NCI-H187 treated with DMSO at 0.1 percent for 48 hours (cell line): ENCODE results near the gene GNAI1.

ENCODE experiments used
- DNase-seq: peaks from one replicate; lab custom pipeline; 2025; lab: John Stamatoyannopoulos, UW

GNAI1 gene

DNA sequence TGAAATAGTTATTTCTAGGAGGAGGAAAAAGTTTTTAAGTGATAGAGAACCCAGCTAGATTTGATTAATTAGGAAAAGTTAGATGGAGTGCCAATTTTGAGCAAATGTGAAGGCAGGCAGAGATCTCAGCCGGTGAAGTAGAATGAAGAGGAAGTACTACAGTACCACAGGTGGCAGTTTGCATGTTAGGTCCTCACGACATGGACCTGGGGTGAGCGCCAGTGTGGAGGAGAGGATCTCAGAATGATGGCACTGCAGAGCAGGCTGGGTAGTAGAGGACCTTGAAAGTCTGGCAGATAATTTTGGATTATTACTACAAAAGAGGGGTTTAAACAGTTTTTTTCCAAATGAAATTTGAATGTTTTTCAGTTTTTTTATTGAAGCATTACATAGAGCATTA, 81.1 kb downstream of the GNAI1 start:
- no peak for DNase-seq

DNA sequence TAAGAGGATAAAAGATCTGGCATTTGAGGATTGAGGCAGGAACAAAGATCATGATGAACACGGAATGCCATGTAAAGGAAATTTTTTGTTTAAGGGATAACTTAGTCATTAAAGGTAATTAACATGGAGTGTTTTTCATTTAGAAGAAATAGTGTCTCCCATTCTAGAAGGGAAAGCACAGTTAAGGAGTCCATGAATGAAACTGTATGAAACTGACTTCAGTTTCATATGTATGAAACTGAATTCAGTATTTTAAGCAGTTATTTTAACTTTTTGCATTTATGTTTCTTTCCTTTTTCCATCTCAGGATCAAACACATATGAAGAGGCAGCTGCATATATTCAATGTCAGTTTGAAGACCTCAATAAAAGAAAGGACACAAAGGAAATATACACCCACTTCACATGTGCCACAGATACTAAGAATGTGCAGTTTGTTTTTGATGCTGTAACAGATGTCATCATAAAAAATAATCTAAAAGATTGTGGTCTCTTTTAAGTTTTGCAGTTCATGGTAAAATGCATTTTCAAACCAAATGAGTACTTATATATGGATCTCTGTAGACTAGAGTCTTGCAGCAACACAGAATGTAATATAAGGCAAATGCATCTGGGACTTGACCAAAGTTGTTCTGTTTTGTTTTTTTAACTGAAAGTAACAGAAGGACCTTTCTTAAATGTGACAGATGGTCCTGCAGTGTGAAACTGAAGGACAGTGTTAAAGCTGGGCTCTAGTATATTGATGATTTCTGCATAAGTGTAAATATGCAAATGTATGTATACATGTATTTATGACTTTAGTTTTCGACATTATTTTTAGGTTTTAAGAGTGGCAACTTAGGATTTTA, 82.6 kb downstream of the GNAI1 start:
- no peak for DNase-seq

DNA sequence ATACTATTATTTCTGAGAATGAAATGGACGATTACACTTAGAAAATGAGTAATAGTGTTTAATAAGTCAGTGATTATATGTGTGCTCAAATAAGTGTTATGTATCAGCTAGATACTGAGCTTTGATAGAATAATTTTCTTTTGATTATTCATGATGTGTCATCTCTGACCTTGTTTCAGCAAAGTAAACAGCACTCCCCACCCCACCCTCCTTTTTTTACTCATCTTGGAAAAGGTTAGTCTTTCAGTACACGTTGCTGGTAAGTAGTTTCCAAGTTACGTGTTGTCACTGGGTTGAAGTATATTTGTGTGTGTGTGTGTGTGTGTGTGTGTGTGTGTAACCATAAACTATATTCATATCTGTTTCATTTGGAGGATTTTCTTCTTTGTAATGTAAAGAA, 84.1 kb downstream of the GNAI1 start:
- no peak for DNase-seq

DNA sequence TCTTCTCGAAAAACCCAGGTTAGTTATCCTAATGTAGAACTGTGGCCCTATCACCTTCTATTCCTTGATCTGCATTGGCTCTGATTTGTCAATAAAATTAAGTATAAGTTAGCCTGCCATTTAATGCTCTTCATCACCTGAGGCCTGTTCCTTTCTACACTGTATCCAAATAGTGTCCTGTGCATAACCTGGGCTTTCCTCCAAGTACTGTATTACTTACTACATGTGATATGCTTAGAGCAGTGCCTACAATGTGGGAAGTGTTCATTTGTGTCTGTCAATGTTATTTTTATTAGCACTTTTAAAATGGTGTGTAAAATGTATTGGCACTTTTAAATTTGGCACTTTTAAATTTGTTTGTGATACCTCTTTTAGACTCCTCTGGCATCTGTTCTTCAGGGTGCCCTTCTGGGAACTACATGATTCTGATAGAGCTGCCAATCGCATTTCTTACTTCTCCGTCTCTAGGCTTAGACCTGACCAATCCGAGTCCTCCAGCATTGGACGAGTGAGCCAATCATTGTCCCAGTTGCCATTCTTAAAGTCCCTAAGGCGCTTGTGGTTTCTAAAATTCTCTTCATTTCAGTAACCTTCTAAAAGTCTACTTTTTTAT, 85.5 kb downstream of the GNAI1 start:
- no peak for DNase-seq

DNA sequence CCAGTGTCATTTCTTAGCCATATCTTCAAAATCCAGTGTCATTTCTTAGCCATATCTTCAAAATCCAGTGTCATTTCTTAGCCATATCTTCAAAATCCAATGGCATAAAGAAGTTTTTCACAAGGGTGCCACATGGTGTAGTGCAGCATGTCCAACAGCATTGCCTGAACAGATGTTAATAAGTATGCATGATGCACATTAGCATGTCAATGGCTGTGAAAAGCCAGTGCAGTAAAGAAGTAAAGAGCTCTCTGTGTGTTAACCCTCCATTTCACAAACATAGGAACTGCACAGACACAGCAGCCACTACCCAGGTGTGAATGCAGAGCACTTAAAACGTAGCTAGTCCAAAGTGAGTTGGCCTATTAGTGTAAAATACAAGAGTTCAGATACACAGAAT, 89.8 kb downstream of the GNAI1 start:
- no peak for DNase-seq

DNA sequence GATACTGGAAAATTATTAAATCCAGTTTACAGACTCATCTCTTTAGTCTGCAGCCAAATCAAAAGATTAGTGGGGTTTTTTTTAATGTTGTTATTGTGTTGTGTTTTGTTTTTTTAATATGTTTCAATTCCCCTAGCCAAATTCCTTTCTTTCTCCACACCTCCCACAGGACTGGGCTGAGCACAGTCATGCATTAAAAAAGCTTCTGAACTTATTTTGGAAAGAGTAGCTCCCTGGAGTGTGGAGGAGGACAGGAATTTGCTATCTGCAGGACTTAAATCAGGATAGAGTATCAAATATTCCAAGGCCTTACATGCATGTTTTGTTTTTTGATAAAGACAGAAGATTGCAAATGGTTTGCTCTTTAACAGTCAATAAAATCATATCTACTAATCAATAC, 90.7 kb downstream of the GNAI1 start:
- DNase-seq: no peak

DNA sequence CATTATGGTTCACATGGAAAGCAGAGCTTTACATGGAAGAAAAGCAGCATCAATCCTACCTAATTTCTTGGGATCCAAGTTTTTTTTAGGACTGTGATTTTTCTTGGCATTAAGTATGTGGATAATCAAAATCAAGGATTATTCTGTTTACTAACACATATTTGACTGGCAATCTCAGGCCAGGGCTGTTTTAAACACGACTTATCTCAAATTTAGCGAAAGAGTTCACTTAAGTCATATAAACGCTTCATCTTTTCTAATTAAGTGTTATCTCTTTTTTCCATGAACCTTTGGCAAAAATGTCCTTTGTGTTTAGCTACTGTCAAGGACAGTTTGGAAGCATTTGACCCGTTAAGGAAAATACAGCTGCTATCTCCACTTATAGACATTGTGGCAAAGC, 92.0 kb downstream of the GNAI1 start:
- no peak for DNase-seq

DNA sequence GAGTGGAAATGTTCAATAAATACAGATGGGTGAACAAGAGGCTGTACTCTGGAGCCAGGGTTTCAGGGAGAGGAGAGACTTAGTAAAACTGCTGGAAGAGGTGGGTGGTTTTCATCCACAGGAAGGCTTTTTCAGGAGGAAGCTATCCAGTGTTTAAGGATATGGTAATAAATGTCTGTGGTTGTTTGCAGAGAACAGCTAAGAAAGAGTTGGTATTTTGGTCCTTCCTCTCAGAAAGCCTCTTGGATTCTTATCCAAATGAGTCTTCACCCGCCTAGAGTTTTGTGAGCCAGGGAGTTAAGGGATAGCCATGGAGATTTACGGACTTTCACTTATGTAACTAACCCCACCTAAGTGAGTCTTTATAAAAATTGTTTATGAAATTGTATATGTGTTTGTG, 95.7 kb downstream of the GNAI1 start:
- no peak for DNase-seq

DNA sequence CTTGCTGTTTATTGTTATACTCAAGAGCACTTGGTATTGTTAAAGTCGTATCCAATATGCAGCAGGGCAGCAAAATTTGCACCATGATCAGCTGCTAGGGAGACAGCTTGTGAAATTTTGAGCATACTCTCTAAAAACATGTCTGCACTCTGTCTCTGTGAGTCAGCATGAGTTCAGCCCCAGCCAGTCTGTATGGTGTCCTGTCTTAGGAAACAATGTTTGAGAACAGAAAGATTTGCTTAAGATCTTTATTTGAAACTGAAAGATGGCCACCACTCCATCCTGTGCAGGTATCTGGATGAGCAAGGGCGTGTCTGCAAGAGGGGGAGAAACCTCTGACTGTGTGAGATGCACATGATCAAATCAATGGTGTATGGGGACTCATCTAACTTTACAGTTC, 97.1 kb downstream of the GNAI1 start:
- no peak for DNase-seq

DNA sequence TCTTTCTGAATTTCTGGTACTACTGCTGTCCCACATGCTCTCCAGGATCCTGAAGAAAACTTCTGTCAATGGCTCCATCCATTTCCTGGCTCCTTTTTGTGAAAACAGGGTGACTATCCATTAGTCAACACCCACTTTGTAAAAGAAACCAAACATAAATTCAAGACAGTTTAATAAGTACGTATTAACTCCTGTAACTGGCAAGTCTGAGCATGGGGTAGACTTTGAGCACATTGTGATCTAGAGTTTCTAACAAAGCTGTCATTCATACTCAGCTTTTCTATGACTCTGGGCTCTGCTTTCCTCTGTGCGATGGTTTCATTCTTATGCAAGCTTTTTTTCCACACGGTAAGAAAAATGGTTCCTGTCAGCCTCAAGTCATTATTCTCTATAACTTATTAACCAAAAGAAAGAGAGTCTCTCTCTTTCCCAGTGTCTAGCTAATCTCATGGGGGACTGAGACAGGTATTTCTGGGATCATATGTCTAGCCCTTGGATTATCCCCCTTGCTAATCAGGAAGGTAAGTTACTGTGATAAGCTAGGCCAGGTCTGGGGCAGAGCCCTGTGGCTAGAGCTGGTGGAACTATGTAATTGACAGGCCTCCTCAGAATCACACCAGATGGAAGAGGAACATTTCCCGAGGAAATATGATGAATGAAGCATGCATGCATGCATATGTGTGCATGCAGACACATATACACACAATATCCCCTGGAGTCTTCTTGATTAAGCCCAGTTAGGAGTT, 98.5 kb downstream of the GNAI1 start:
- DNase-seq: no peak

DNA sequence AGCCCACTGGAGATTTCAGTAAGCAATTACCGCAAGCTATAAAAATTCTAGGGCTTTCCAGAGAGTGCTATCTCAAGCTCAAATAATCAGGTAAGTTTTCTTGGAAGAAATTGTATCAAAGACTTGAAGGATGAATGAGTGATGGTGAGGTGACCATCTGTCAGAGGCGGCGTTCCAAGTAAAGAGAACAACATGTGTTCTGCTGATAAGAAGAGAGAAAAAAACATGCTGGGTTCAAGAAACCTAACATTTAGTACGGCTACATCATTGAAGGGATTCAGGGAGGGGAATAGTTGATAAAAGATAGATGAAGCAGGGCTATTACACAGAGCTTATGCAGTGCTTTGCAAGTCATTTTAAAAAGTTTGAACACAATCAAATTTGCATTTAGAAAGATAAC, 100.7 kb downstream of the GNAI1 start:
- no peak for DNase-seq

DNA sequence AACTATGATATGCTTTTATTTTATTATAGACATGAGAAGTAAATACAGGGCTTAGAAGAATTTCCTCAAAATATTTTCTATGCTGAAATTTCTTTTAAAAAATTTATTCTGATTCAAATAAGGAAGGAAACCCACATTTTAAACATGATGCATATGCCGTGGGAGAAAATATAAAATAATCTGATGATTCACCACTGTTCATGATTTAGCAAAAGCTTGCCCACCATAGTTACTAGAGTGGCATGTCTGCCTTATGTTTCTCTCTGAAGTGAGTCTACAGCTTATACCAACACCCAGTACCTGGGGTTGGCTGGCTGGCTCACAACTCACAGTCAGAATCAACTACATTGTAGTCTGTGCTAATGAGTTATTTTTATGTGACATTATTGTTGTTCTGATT, 102.0 kb downstream of the GNAI1 start:
- DNase-seq: no peak

DNA sequence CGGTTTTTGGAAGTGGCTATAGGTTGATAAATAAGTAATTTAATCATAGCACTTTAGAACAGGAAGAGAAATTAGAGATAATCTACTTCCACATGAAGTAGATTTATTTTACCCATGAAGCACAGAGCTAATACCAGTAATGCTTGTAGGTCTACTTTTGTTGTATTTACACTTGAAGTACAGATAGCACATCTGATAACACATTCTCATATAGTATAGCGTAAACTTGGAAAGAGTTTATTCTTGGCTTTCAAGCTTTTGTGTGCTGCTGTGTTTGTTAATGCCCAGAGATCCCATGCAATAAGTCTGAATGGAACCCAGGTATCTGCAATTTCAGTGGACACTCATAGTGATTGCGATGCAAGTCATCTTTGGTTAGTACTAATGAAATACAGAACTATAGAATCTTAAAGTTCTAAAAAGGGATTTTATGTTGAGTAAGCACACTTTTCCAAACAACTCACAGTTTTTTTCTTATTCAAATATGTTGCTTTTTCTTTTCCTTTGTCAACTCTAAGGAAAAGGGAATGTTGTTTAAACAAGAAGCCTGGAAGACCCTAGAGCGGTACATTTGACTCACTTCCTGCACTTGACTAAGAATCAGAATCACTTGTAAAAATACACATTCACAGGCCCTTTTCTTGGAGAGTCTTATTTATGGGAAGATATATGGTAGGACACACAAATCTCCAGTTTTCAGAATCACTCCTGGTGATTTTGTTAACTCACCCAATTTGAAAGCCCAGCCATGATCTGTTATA, 105.8 kb downstream of the GNAI1 start:
- DNase-seq: no peak

DNA sequence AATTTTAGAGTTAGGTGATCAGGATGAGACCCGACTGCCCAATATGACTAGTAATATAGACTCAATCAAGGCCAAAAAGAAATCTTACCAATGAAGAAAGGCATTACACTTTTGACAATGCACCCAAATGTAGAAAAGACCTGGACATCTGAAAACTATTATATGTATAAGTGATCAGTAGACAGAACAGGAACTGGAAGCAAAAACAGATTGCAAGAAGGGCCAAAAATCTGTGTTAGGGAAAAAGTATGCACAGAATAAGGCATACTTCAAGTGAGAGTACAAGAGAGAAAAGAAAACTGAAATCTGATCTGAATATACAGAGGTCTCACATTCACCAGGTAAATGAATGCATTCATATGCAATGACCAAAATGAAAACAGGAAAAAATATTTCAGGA, 107.0 kb downstream of the GNAI1 start:
- no peak for DNase-seq

DNA sequence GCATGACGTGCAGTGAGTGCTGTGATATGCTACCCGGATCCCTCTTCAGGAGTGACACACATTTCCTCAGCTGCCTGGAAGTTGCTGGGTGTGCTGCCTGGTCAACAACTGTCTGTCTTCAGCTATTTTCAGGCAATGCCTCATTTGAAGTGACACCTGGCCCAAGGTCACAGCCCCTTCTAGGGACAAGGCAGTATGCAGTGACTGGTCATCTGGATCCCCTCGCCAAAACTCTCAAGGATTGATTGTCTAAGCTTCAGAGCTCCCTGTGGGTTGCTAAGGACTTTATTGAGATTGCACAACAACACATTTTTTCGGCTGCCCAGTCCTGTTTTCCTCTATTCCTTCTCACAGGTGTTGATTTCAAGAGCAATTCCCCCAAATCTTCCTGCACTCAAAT, 108.8 kb downstream of the GNAI1 start:
- DNase-seq: no peak

DNA sequence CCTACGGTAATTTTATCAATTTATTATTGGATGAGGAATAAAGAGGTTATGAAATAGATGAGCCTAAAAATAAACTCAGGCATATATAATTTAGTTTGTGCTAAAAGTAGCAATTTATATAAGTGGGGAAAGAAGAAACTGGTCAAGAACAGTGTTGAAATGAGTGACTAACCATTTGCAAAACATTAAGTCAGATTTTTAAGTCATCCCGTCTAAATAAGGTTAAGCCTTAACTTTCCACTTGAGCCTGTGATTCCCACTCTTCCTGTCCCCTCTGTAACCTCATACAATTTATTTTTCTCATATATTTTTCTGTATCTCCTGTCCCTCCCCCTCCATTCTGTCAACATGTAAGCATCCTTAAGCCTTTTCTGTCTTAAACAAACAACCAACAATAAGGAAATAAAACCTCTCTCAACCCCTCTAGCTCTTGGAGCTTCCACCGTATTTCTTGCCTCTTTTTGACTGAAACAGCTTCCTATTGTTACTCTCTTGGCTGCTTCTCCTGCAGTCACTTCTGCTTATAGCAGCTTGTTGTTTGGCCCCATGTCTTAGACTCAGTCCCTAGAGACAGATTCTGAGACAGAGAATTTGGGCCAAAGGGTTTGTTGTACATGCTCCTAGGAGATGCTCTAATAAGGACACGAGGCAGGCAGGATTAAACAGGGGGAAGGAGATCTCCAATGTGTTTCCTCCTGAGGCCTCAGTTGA, 109.7 kb downstream of the GNAI1 start:
- DNase-seq: no peak

DNA sequence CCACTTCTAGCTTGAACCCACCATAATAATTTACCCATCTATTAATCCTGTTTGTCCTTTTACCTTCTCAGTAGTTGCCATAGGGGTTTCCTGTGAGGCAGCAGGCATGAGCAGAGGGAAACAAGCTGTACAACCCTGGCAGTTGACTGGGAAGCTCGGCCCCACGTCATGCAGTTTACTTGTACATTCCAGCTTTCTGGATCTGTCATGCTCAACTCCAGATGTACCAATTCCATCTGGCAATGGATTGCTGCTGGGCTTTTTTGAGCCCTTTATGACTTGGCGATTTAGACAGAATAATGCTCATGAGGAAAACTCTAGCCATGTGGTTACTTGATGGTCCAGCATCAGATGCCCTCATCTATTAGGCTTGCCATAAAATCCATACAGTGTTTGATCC, 112.5 kb downstream of the GNAI1 start:
- no peak for DNase-seq

DNA sequence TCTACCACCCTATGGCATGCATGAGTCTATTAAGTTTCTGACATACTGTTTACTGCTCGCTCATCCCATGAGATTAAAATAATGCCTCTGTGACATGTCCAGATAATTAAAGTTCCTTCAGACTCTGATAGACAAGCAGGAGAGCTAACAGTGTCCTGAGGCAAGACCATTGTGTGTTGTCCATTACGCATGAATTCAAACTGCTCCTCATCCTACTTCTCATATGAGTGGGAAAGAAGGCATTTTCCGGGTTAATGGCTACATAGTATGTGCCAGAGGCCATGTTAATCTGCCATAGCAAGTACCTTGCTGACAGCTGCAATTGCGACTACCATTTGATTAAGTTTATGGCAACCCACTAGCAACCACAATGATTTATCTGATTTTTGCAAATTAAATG, 113.3 kb downstream of the GNAI1 start:
- DNase-seq: no peak

DNA sequence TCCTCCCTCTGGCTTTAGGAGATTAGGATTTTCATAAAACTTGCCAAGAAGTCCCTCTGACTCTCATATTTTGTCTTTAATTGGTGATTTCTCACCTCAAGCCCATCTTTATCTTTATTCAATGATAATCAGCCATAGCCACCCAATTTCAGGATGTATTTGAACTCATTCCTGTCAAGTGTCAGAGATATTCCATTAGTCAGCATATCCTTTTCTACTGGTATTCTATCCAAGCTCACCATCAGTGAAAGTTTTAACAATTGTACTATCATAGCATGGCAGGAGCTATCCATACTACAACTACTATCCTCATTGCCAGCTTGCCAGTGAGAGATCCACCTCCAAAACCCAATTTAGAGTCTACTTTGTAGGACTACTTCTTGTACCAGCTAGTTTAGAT, 114.6 kb downstream of the GNAI1 start:
- DNase-seq: no peak

DNA sequence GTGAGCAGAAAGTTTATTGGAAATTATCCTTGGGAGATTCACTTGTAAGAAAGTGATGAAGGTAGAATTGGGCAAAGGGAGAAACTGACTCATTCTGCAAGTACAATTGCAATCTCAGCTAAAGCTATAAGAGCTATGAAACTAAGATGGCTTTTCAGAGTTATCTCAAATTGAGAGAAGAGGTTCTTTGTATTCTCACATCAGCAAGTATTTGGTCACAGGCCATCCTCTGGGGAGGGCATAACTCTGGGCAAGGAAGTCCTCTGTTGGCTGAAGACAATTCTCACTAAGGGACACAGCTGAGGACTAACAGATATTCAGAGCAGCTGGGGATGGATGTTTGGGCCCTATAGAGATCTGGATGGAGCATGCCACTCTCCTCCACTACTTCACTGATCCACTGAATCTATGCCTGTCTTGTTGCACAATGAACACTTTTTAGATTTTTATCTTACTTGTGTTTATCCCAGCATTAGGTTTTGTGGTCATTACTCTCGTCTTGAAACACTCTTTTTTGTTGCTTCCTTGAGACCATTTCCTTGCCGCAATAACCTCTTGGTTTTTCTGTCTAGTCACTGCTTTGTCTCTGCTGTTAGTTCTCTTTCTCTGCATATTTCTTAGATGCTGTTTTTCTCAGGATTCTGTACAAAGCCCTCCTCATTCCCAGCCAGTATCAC, 115.1 kb downstream of the GNAI1 start:
- DNase-seq: no peak

DNA sequence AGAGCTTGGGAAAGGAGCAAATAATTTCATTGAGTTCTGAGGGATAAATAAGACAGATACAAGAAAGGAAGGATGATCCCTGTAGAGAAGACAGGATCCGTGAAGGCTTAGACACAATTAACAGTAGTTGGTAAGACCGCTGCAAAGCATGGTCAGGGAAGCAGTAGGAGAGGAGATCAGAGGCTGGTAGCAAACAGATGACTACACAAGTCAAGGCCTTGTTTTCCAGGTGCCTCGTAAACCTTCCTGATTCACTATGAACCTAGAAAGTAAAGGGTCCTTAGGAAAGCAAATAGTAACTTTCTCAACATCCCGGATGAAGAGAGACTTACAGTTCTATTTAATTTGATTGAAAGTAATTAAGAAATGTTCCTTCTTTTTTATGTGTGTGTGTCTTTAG, 118.6 kb downstream of the GNAI1 start:
- no peak for DNase-seq
